GM12878 (cell line): ENCODE measurements around the gene GNG13. TPM values are rescaled to one million over a fixed set of nuclear protein-coding genes. Genes with fewer than 3 reads are reported as not detected.

Source experiments
- BHLHE40 ChIP-seq, 2 experiments: fragments of 450-650 bp in 1 of 2; IDR thresholded peaks; 2 replicates each; pipeline ENCODE4 v1.6.1; 2011 to 2017; ENCODE audit warnings: low read depth in 2 of 2, borderline replicate concordance in 1 of 2, improper control_type of control experiment in 1 of 2, low read length in 1 of 2, mild to moderate bottlenecking in 1 of 2
- GATAD2B ChIP-seq: fragments of 450-650 bp; conservative IDR thresholded peaks from 2 replicates; pipeline ENCODE4 v1.6.1; 2017; ENCODE audit warnings: low read depth, mild to moderate bottlenecking, moderate library complexity
- NFYA ChIP-seq: IDR thresholded peaks from 2 replicates; pipeline ENCODE4 v1.6.1; 2011; ENCODE audit warnings: low read depth, mild to moderate bottlenecking, low read length, improper control_type of control experiment, borderline replicate concordance
- RB1 ChIP-seq: fragments of 450-650 bp; formaldehyde crosslinking; IDR thresholded peaks from 2 replicates; pipeline ENCODE4 v1.6.1; 2017; ENCODE audit warnings: mild to moderate bottlenecking, borderline replicate concordance
- SUZ12 ChIP-seq: fragments of 200-600 bp; sonication (generic); IDR thresholded peaks from one replicate; pipeline ENCODE4 v1.6.1; 2018; ENCODE audit warnings: antibody characterized with exemption, mild to moderate bottlenecking; ENCODE audit not compliant: unreplicated experiment
- YBX1 ChIP-seq: fragments of 450-650 bp; IDR thresholded peaks from 2 replicates; pipeline ENCODE4 v1.6.1; 2016; ENCODE audit warnings: antibody characterized with exemption
- ZNF384 ChIP-seq: IDR thresholded peaks from 2 replicates; pipeline ENCODE4 v1.6.1; 2012; ENCODE audit warnings: low read depth, mild to moderate bottlenecking, low read length, improper control_type of control experiment, borderline replicate concordance
- polyA plus RNA-seq, 11 experiments: library from polyadenylated mRNA; depleted of rRNA in 4 of 11; unstranded in 6 of 11; stranded (reverse) in 5 of 11; fragments of >200 nt; fragmentation: Nextera tagmentation in 4 of 11; fragmentation: Illumina TruSeq in 1 of 11; extraction: Ambion mirVana in 4 of 11; extraction: Trizol in 1 of 11; gene quantifications; 1 replicate in 1 of 11; 2 replicates in 10 of 11; pipeline versions ENCODE4 v1.2.1 to v1.2.3, GENCODE V29; 2011 to 2016; ENCODE audit warnings: inconsistent platforms in 2 of 11, missing spikeins in 2 of 11, low read depth in 1 of 11
- total RNA-seq, 4 experiments: library from RNA; depleted of rRNA in 3 of 4; stranded (reverse); fragments of >200 nt in 3 of 4; fragmentation: Illumina TruSeq in 1 of 4; extraction: Trizol in 1 of 4; gene quantifications; 2 replicates each; pipeline versions ENCODE4 v1.2.1 to v1.2.3, GENCODE V29; 2013 to 2021
- TF ChIP-seq, protein P1 (sequence below): fragments of 450-650 bp; formaldehyde crosslinking; IDR thresholded peaks from 2 replicates; pipeline ENCODE4 v1.5.0; 2022; ENCODE audit warnings: mild to moderate bottlenecking, missing genetic modification characterization
- TF ChIP-seq, protein P2 (sequence below): fragments of 450-650 bp; IDR thresholded peaks from 2 replicates; pipeline ENCODE4 v1.6.1; 2017; ENCODE audit warnings: mild to moderate bottlenecking, low read depth, inconsistent platforms; ENCODE audit not compliant: poor library complexity, severe bottlenecking

Gene GNG13
- total and polyA plus RNA-seq, 10 of the 15 experiments (the other 5 are each of a cell fraction or from before 2014, with no cell fraction given) = not detected

DNA sequence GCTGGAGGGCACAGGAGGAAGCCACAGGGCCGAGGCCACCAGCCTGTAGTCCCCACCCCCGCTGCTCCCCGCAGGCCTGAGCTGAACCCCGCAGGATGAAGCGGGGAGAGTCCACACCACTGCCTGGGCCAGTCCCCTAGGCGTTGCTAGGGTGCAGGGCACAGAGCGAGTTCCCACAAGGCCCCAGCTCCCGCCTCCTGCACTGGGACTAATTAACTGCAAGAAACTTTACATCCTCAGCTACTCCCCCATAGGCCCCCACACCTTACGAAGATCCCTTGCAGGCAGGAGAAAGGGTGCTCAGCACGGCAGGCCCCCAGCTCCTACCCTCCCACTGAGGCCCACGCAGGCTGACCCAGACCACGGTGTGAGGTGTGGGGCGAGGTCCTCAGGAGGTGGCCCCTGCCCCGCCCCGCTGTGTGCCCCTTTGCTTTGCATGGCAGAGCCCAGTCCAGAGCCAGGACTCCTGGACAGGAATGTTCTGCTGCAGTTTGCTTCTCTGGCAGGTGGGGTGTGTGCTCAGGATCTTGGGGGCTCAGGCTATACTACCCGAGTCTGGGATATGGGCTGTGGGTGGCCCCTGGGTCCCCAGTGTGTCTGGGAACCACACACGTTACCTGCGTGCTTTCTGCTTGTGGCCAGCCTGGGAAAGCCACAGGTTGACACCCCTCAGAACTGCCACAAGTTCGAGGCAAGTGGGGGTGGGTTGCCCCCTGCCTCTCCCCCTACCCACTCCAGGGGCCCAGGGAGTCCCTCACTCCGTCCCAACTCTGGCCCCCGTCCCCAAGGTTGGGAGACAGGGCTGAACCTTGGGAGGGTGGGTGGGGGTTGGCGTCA, 1.2 kb downstream of the GNG13 start (continued):
- TF ChIP-seq, protein P1, sequence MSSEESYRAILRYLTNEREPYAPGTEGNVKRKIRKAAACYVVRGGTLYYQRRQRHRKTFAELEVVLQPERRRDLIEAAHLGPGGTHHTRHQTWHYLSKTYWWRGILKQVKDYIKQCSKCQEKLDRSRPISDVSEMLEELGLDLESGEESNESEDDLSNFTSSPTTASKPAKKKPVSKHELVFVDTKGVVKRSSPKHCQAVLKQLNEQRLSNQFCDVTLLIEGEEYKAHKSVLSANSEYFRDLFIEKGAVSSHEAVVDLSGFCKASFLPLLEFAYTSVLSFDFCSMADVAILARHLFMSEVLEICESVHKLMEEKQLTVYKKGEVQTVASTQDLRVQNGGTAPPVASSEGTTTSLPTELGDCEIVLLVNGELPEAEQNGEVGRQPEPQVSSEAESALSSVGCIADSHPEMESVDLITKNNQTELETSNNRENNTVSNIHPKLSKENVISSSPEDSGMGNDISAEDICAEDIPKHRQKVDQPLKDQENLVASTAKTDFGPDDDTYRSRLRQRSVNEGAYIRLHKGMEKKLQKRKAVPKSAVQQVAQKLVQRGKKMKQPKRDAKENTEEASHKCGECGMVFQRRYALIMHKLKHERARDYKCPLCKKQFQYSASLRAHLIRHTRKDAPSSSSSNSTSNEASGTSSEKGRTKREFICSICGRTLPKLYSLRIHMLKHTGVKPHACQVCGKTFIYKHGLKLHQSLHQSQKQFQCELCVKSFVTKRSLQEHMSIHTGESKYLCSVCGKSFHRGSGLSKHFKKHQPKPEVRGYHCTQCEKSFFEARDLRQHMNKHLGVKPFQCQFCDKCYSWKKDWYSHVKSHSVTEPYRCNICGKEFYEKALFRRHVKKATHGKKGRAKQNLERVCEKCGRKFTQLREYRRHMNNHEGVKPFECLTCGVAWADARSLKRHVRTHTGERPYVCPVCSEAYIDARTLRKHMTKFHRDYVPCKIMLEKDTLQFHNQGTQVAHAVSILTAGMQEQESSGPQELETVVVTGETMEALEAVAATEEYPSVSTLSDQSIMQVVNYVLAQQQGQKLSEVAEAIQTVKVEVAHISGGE (CRISPR knock-in tag) = no peak
- TF ChIP-seq GATAD2B (no peak), RB1 (no peak), ZNF384 (no peak), YBX1 (no peak), NFYA (no peak), SUZ12 (no peak), BHLHE40 (IDR thresholded peaks at IDR 0.05; ENCODE audit: borderline replicate concordance in 1 of 2, low read depth in 2 of 2, low read length in 1 of 2) (no peak)
- TF ChIP-seq, protein P2, sequence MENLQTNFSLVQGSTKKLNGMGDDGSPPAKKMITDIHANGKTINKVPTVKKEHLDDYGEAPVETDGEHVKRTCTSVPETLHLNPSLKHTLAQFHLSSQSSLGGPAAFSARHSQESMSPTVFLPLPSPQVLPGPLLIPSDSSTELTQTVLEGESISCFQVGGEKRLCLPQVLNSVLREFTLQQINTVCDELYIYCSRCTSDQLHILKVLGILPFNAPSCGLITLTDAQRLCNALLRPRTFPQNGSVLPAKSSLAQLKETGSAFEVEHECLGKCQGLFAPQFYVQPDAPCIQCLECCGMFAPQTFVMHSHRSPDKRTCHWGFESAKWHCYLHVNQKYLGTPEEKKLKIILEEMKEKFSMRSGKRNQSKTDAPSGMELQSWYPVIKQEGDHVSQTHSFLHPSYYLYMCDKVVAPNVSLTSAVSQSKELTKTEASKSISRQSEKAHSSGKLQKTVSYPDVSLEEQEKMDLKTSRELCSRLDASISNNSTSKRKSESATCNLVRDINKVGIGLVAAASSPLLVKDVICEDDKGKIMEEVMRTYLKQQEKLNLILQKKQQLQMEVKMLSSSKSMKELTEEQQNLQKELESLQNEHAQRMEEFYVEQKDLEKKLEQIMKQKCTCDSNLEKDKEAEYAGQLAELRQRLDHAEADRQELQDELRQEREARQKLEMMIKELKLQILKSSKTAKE = no peak
